Measurements from ENCODE around the gene CEP112. TPM values are rescaled to one million over a fixed set of nuclear protein-coding genes. Genes with fewer than 3 reads are reported as not detected.

CEP112 gene
- total and polyA plus RNA-seq, 2 of the 8 experiments (the other 6 are each of a cell fraction or from before 2014, with no cell fraction given), result 0.62 to 3.1 TPM

DNA sequence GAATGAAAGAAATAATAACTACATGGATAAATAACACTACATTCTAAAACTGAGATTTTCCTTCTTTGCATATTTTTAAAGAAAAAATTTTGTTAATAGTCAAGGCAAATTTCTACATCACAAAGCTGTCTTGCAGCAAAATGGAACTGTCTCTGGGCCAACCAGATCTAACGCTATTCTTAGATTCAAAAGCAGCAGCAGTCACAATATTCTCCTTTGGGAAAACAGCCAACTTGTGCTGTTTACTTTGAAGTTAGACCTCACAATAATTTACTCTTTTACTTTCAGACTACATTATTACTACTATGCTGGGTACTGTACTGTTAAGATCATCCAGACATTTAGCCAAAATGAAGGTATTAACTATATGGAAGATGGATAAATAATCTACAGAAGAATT is 189.1 kb downstream of the CEP112 start:
- Histone ChIP-seq H3K9me3 (ENCODE audit: insufficient read depth in 2 of 2, low read depth in 1 of 2, low read length in 1 of 2) (no peaks in the 10 kb centered on the region), H2BK120ac (replicated peaks; ENCODE audit: low read depth, low read length) (no peak overlapping the region), H2BK15ac (ENCODE audit: low read length) (no peak overlapping the region), H3K23me2 (ENCODE audit: low read depth, low read length) (no peaks in the 10 kb centered on the region; the same call in 1 of the 2 replicates), H3K36me3 (ENCODE audit: control insufficient read depth in 2 of 4, insufficient read depth in 4 of 4, low read length in 3 of 4) (no peaks in the 10 kb centered on the region), H3K27ac (ENCODE audit: low read depth, low read length) (no peak overlapping the region), H4K91ac (replicated peaks; ENCODE audit: insufficient read length, low read length) (no peak overlapping the region), H3K79me2 (ENCODE audit: control insufficient read depth in 1 of 2, insufficient read depth in 2 of 2, low read length in 2 of 2) (no peaks in the 10 kb centered on the region), H2BK20ac (ENCODE audit: low read length) (no peak overlapping the region), H3K23ac (ENCODE audit: insufficient read length) (no peak overlapping the region), H3K4me2 (ENCODE audit: insufficient read depth in 1 of 2, low read depth in 2 of 2, low read length in 2 of 2) (no peak overlapping the region), H3K56ac (replicated peaks; ENCODE audit: insufficient read length, low read depth, low read length) (no peak overlapping the region), H2BK12ac (ENCODE audit: low read depth, low read length) (no peak overlapping the region), H3K79me1 (ENCODE audit: low read depth, low read length) (no peaks in the 10 kb centered on the region), H3K9ac (replicated peaks in 1 of 4; ENCODE audit: extremely low read depth in 1 of 4, low read depth in 3 of 4, low read length in 3 of 4) (no peak overlapping the region), H2AFZ (ENCODE audit: low read length) (no peak overlapping the region), H3K4ac (replicated peaks; ENCODE audit: insufficient read length, low read depth, low read length) (no peak overlapping the region), H2AK5ac (ENCODE audit: low read depth, low read length) (no peak overlapping the region), H2BK5ac (ENCODE audit: low read depth, low read length) (no peak overlapping the region), H3K4me3 (ENCODE audit: extremely low read depth in 1 of 4, insufficient read depth in 2 of 4, low read depth in 3 of 4, low read length in 4 of 4) (no peak overlapping the region), H4K5ac (ENCODE audit: insufficient read length, low read depth, low read length) (no peak overlapping the region), H3K18ac (ENCODE audit: extremely low read depth, low read length) (no peak overlapping the region), H4K20me1 (replicated peaks in 1 of 2; ENCODE audit: control insufficient read depth in 1 of 2, insufficient read depth in 2 of 2, low read length in 2 of 2) (no peaks in the 10 kb centered on the region), H3K14ac (ENCODE audit: insufficient read length) (no peak overlapping the region), H3K4me1 (replicated peaks in 1 of 4; ENCODE audit: control insufficient read depth in 3 of 4, insufficient read depth in 4 of 4, low read length in 3 of 4) (no peaks in the 10 kb centered on the region), H3K27me3 (replicated peaks in 1 of 4; ENCODE audit: control insufficient read depth in 3 of 4, extremely low read depth in 1 of 4, insufficient read depth in 3 of 4, low read length in 3 of 4) (no peaks in the 10 kb centered on the region), H4K8ac (ENCODE audit: extremely low read depth, insufficient read depth, low read length) (no peak overlapping the region)
- 96% methylated on average over 1 of the region's 1 CpG; no CpG with 5 or more reads in 1 of the 2 experiments for WGBS, 2 experiments (ENCODE audit: extremely low coverage in 1 of 2, insufficient coverage in 1 of 2, insufficient read length in 1 of 2, insufficient replicate concordance in 2 of 2, low coverage in 1 of 2, low lambda C conversion rate in 2 of 2, missing lambda C conversion rate in 1 of 2)
- DNase-seq (ENCODE audit: low read depth in 1 of 2, low spot score in 2 of 2) (no peak), FAIRE-seq (no peak)
- POLR2A ChIA-PET (ENCODE audit: partially characterized antibody), result no interaction called here
- CTCF ChIA-PET (ENCODE audit: partially characterized antibody), result no interaction called here
- TF ChIP-seq EZH2 (IDR thresholded peaks at IDR 0.05; ENCODE audit: low read depth, low read length, severe bottlenecking), result no peak
- no peak for TF ChIP-seq GTF2F1 (IDR thresholded peaks at IDR 0.05; ENCODE audit: borderline replicate concordance, low read depth, low read length)
- TF ChIP-seq PHF8 (conservative IDR thresholded peaks at IDR 0.05; ENCODE audit: low read depth, low read length), result no peak
- TF ChIP-seq POU5F1 (IDR thresholded peaks at IDR 0.05; ENCODE audit: low read depth, low read length), result no peak
- TF ChIP-seq SAP30 (IDR thresholded peaks at IDR 0.05; ENCODE audit: insufficient read depth, insufficient replicate concordance, low read length), result no peak
- TF ChIP-seq CHD1 (IDR thresholded peaks at IDR 0.05; ENCODE audit: low read depth, low read length), result no peak
- no peak for TF ChIP-seq TEAD4 (IDR thresholded peaks at IDR 0.05; ENCODE audit: low read depth, low read length)
- TF ChIP-seq SP1 (IDR thresholded peaks at IDR 0.05; ENCODE audit: low read depth, low read length), result no peak
- no peak for TF ChIP-seq CHD2 (IDR thresholded peaks at IDR 0.05; ENCODE audit: low read length)
- no peak for TF ChIP-seq SRF (IDR thresholded peaks at IDR 0.05; ENCODE audit: low read depth, low read length)
- TF ChIP-seq, protein P1, sequence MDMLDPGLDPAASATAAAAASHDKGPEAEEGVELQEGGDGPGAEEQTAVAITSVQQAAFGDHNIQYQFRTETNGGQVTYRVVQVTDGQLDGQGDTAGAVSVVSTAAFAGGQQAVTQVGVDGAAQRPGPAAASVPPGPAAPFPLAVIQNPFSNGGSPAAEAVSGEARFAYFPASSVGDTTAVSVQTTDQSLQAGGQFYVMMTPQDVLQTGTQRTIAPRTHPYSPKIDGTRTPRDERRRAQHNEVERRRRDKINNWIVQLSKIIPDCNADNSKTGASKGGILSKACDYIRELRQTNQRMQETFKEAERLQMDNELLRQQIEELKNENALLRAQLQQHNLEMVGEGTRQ (IDR thresholded peaks at IDR 0.05; ENCODE audit: low read length), result no peak
- no peak for TF ChIP-seq TBP (IDR thresholded peaks at IDR 0.05; ENCODE audit: low read depth, low read length)
- no peak for TF ChIP-seq RNF2 (IDR thresholded peaks at IDR 0.05; ENCODE audit: borderline replicate concordance, low read depth, low read length, missing control alignments, poor library complexity, severe bottlenecking)

Data from H1 (cell line).